GM19324 (cell line): ENCODE data around the gene FKBP2.

ENCODE experiments used
- ATAC-seq: cut with Tn5 transposase; IDR thresholded peaks from one replicate; pipeline ENCODE4 v1.9.1; 2021; ENCODE audit warnings: mild to moderate bottlenecking, moderate library complexity; ENCODE audit not compliant: unreplicated experiment, low FRiP score

FKBP2 gene

GRCh38 chr11:64278576-64279190, 37.8 kb downstream of the FKBP2 start:
- no peak for ATAC-seq

- no peak for ATAC-seq
Measured at GRCh38 chr11:64281957-64282770, 41.3 kb downstream of the FKBP2 start.

- no peak for ATAC-seq
Measured at GRCh38 chr11:64283092-64283491, 42.2 kb downstream of the FKBP2 start.

- ATAC-seq: peak; percentile 50
Measured at GRCh38 chr11:64284048-64284961, 43.4 kb downstream of the FKBP2 start, which contains the start of gene BAD. Gene BAD, minus strand, starts transcription at chr11:64284665. Its CDS starts 297 bp downstream, at chr11:64284368.

GRCh38 chr11:64284962-64285884, 44.3 kb downstream of the FKBP2 start, which contains the start of gene GPR137:
Gene GPR137, plus strand, starts transcription at chr11:64285848. Its CDS starts 677 bp downstream, at chr11:64286525.
- ATAC-seq: peak; percentile 74

GRCh38 chr11:64285885-64286800, 45.2 kb downstream of the FKBP2 start:
- no peak for ATAC-seq

- no peak for ATAC-seq
Measured at GRCh38 chr11:64286801-64287159, 45.9 kb downstream of the FKBP2 start.

- no peak for ATAC-seq
Measured at GRCh38 chr11:64287676-64288352, 46.9 kb downstream of the FKBP2 start.

GRCh38 chr11:64288353-64288750, 47.5 kb downstream of the FKBP2 start:
- no peak for ATAC-seq

- ATAC-seq: no peak
Measured at GRCh38 chr11:64289002-64289564, 48.2 kb downstream of the FKBP2 start.

- ATAC-seq: no peak
Measured at GRCh38 chr11:64290352-64291261, 49.7 kb downstream of the FKBP2 start.

- ATAC-seq: no peak
Measured at GRCh38 chr11:64291262-64291751, 50.4 kb downstream of the FKBP2 start, which contains the start of gene KCNK4. Gene KCNK4, plus strand, starts transcription at chr11:64291302. Its CDS starts 1,717 bp downstream, at chr11:64293019.

GRCh38 chr11:64291752-64292459, 51.0 kb downstream of the FKBP2 start:
- ATAC-seq: no peak

GRCh38 chr11:64292460-64293254, 51.8 kb downstream of the FKBP2 start:
- no peak for ATAC-seq
